Measurements from ENCODE around the gene TRDN. TPM values are rescaled to one million over a fixed set of nuclear protein-coding genes. Genes with fewer than 3 reads are reported as not detected.

The TRDN gene
- 0.11 and 0.12 TPM in 2 replicates for total RNA-seq
- long read RNA-seq, partial matches to known transcripts = 0 of 2 reads
- long read RNA-seq, other reads (novel, unspliced or antisense) = 2 of 2 reads

GRCh38 chr6:123636782-123637181 lies at the start of gene TRDN:
Gene TRDN, minus strand, starts transcription at chr6:123636950. Its CDS starts 175 bp downstream, at chr6:123636775.
- Mint-ChIP-seq H3K9me3 (ENCODE audit: low read depth) (no peaks in the 10 kb centered on the region), H3K27me3 (no peaks in the 10 kb centered on the region), H3K27ac (no peak within 1 kb of the TSS), H3K36me3 (ENCODE audit: insufficient read depth) (no peaks in the 10 kb centered on the region), H3K4me3 (ENCODE audit: low read depth) (no peak within 1 kb of the TSS), H3K4me1 (ENCODE audit: low read depth) (peaks cover 6% of the 10 kb centered on the region)
- no peak for TF ChIP-seq CTCF (IDR thresholded peaks at IDR 0.05; ENCODE audit: unreplicated experiment)
- no peak for DNase-seq (ENCODE audit: low spot score, unreplicated experiment)

GRCh38 chr6:123681957-123682462 lies 45.3 kb upstream of the TRDN start:
- no peak for TF ChIP-seq CTCF (IDR thresholded peaks at IDR 0.05; ENCODE audit: unreplicated experiment)
- DNase-seq (ENCODE audit: low spot score, unreplicated experiment) = no peak
- Mint-ChIP-seq H3K27me3 (no peaks in the 10 kb centered on the region), H3K9me3 (ENCODE audit: low read depth) (no peaks in the 10 kb centered on the region), H3K36me3 (ENCODE audit: insufficient read depth) (no peaks in the 10 kb centered on the region), H3K4me3 (ENCODE audit: low read depth) (no peak overlapping the region), H3K27ac (no peak overlapping the region), H3K4me1 (ENCODE audit: low read depth) (no peaks in the 10 kb centered on the region)

GRCh38 chr6:123677897-123678296 lies 41.1 kb upstream of the TRDN start:
- DNase-seq (ENCODE audit: low spot score, unreplicated experiment) = no peak
- peaks cover 7% of the 10 kb centered on the region for H3K9me3 Mint-ChIP-seq (ENCODE audit: low read depth)
- no peak overlapping the region for H3K27ac Mint-ChIP-seq
- no peak overlapping the region for H3K4me3 Mint-ChIP-seq (ENCODE audit: low read depth)
- H3K36me3 Mint-ChIP-seq (ENCODE audit: insufficient read depth) = no peaks in the 10 kb centered on the region
- H3K27me3 Mint-ChIP-seq = no peaks in the 10 kb centered on the region
- no peak for TF ChIP-seq CTCF (IDR thresholded peaks at IDR 0.05; ENCODE audit: unreplicated experiment)
- no peaks in the 10 kb centered on the region for H3K4me1 Mint-ChIP-seq (ENCODE audit: low read depth)

GRCh38 chr6:123676793-123677192 lies 40.0 kb upstream of the TRDN start:
- H3K36me3 Mint-ChIP-seq (ENCODE audit: insufficient read depth) = no peaks in the 10 kb centered on the region
- no peak overlapping the region for H3K27ac Mint-ChIP-seq
- no peaks in the 10 kb centered on the region for H3K27me3 Mint-ChIP-seq
- DNase-seq (ENCODE audit: low spot score, unreplicated experiment) = no peak
- no peaks in the 10 kb centered on the region for H3K4me1 Mint-ChIP-seq (ENCODE audit: low read depth)
- TF ChIP-seq CTCF (IDR thresholded peaks at IDR 0.05; ENCODE audit: unreplicated experiment) = no peak
- H3K9me3 Mint-ChIP-seq (ENCODE audit: low read depth) = peaks cover 7% of the 10 kb centered on the region
- H3K4me3 Mint-ChIP-seq (ENCODE audit: low read depth) = no peak overlapping the region

- Mint-ChIP-seq H3K27me3 (no peaks in the 10 kb centered on the region), H3K27ac (no peak overlapping the region), H3K36me3 (ENCODE audit: insufficient read depth) (no peaks in the 10 kb centered on the region), H3K4me3 (ENCODE audit: low read depth) (no peak overlapping the region), H3K9me3 (ENCODE audit: low read depth) (no peaks in the 10 kb centered on the region), H3K4me1 (ENCODE audit: low read depth) (no peaks in the 10 kb centered on the region)
- no peak for DNase-seq (ENCODE audit: low spot score, unreplicated experiment)
- no peak for TF ChIP-seq CTCF (IDR thresholded peaks at IDR 0.05; ENCODE audit: unreplicated experiment)
Observed at GRCh38 chr6:123668965-123669591, 32.3 kb upstream of the TRDN start.
